ENCODE measurements around the gene NECTIN1.

GRCh38 chr11:119758291-119758690 is 29.3 kb upstream of the NECTIN1 start:
- TF ChIP-seq POLR2A (IDR thresholded peaks at IDR 0.05; ENCODE audit: extremely low read depth, insufficient read length), result no peak
- TF ChIP-seq CTCF (IDR thresholded peaks at IDR 0.05; ENCODE audit: low read depth, low read length), result no peak
- TF ChIP-seq MAX (IDR thresholded peaks at IDR 0.05; ENCODE audit: low read depth, low read length), result no peak
